ENCODE measurements around the gene TNFAIP6. TPM values are rescaled to one million over a fixed set of nuclear protein-coding genes. Genes with fewer than 3 reads are reported as not detected.

TNFAIP6 gene
- total and polyA plus RNA-seq, 2 donors (not counting 1 experiment from before 2014, with no cell fraction given) = not detected

Small RNA genes within 50 kb of the gene (small RNA-seq; reads per million reads assigned to genes)
- not detected for gene MIR4773-1 (ENCODE audit: insufficient read length, low read depth, low replicate concordance)
- not detected for gene RN7SL124P (ENCODE audit: insufficient read length, low read depth, low replicate concordance)

Other genes with a start within 250 kb of the TNFAIP6 start
- 8.4 and 9.0 TPM in 2 replicates for gene RBM43, start 95.7 kb upstream of the TNFAIP6 start, total RNA-seq
- gene RBM43, start 95.7 kb upstream of the TNFAIP6 start, polyA plus RNA-seq = 4.8 and 5.7 TPM in 2 replicates
- gene NMI, start 67.9 kb upstream of the TNFAIP6 start, total RNA-seq = 28.5 and 34.0 TPM in 2 replicates
- 13.8 and 18.0 TPM in 2 replicates for gene NMI, start 67.9 kb upstream of the TNFAIP6 start, polyA plus RNA-seq
- gene RIF1, start 52.3 kb downstream of the TNFAIP6 start, total RNA-seq = 60.5 and 65.5 TPM in 2 replicates
- gene RIF1, start 52.3 kb downstream of the TNFAIP6 start, polyA plus RNA-seq = 3.3 and 6.4 TPM in 2 replicates

Measured in B cell (primary cell).